Measurements from ENCODE around the gene CLDN15. TPM values are rescaled to one million over a fixed set of nuclear protein-coding genes. Genes with fewer than 3 reads are reported as not detected.
A peak's percentile ranks its signal among the peaks of the same experiment; 100 is the strongest.

CLDN15 gene
- polyA plus RNA-seq, 4 donors = 47.1 to 315 (median 308) TPM

GRCh38 chr7:101222275-101222830 is 15.2 kb downstream of the CLDN15 start:
- FAIRE-seq (no peak), DNase-seq (no peak)
- Histone ChIP-seq H3K9me3 (ENCODE audit: control insufficient read depth in 2 of 2, insufficient read depth in 1 of 2, low read depth in 1 of 2, low read length in 1 of 2) (no peaks in the 10 kb centered on the region), H3K36me3 (ENCODE audit: control insufficient read depth in 3 of 3, insufficient read depth in 2 of 3, low read depth in 1 of 3, low read length in 3 of 3) (peaks cover 8 to 61% (median 10%) of the 10 kb centered on the region in 3 donors), H3K27ac (ENCODE audit: low read depth in 1 of 3, low read length in 2 of 3) (no peak overlapping the region), H3K4me3 (ENCODE audit: low read depth in 1 of 3, low read length in 3 of 3) (no peak overlapping the region), H3K27me3 (ENCODE audit: control insufficient read depth in 3 of 3, insufficient read depth in 3 of 3, low read length in 3 of 3) (no peaks in the 10 kb centered on the region), H3K4me1 (ENCODE audit: control insufficient read depth in 3 of 3, insufficient read depth in 2 of 3, low read depth in 1 of 3, low read length in 2 of 3) (peaks cover 0 to 23% (median 2%) of the 10 kb centered on the region in 3 donors)
- 88 to 96% (median 95%) methylated on average over 27 of the region's 27 CpGs for WGBS, 3 donors

DNA sequence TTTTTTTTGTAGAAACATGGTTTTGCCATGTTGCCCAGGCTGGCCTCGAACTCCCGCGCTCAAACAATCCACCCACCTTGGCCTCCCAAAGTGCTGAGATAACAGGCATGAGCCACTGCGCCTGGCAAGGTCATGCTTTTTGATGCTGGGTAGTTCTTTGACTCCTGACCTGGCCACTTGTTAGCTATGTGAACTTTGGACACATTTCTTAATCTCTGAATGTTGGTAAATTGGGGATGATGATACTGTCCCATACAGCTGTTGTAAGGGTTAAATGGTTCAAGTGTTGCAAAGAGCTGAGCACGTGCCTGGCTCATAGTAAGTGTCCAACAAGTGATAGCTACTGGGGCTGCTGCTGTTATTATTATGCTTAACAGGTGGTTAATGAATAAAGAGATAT is 17.3 kb downstream of the CLDN15 start:
- H3K27ac ChIP-seq (ENCODE audit: low read depth in 1 of 3, low read length in 2 of 3) = peak overlapping the region in 1 of 3 donors; percentile 50

DNA sequence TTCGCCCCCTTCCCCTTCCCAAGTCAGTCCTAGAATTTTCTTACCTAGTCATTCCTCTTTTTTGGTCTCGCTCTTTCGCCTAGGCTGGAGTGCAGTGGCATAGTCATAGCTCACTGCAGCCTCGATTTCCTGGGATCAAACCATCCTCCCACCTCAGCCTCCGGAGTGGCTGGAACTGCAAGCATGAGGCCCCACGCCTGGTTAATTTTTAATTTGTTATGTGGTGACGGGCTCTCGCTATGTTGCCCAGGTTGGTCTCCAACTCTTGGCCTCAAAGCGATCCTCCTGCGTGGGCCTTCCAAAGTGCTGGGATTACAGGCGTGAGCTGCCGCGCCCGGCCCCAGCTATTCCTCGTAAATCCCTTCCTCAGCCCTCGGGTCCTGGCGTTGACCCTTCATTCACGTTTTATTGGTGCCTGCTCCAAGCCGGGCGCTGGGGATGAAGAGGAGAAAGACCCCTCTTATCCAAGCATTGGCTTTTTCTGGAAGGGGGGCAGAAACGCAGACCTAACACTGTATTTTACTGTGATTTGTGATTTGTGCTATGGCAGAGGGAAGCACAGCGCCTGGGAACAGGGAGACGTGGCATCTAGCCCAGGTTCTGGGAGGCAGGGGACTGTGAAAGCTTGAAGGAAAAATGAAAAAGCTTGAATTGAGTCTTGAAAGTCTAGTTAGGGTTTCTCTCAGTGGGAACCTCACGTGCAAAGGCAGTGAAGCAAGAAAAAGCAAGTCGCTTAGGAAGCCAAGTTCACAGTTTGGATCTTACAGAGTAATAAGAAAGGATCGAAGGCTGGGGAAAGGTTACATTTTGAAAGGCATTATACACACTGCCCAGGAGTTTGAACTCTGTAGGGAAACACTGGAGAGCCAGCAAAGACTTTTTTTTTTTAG is 19.1 kb downstream of the CLDN15 start:
- Histone ChIP-seq H3K27ac (ENCODE audit: low read depth in 1 of 3, low read length in 2 of 3) (peak overlapping the region; percentile 78 to 99 (median 98)), H3K9me3 (ENCODE audit: control insufficient read depth in 2 of 2, insufficient read depth in 1 of 2, low read depth in 1 of 2, low read length in 1 of 2) (no peaks in the 10 kb centered on the region), H3K27me3 (ENCODE audit: control insufficient read depth in 3 of 3, insufficient read depth in 3 of 3, low read length in 3 of 3) (no peaks in the 10 kb centered on the region), H3K4me1 (ENCODE audit: control insufficient read depth in 3 of 3, insufficient read depth in 2 of 3, low read depth in 1 of 3, low read length in 2 of 3) (peaks cover 0 to 31% (median 5%) of the 10 kb centered on the region in 3 donors), H3K36me3 (ENCODE audit: control insufficient read depth in 3 of 3, insufficient read depth in 2 of 3, low read depth in 1 of 3, low read length in 3 of 3) (peaks cover 3 to 54% (median 5%) of the 10 kb centered on the region in 3 donors), H3K4me3 (ENCODE audit: low read depth in 1 of 3, low read length in 3 of 3) (peak overlapping the region; percentile 39 to 73 (median 69))
- FAIRE-seq (no peak), DNase-seq (peak; percentile 41 to 65)
- 4 to 5% (median 4%) methylated on average over 26 of the region's 26 CpGs for WGBS, 3 donors

More for the DNA sequence above, 17.3 kb downstream of the CLDN15 start:
- no peak overlapping the region for H3K4me3 ChIP-seq (ENCODE audit: low read depth in 1 of 3, low read length in 3 of 3)
- FAIRE-seq (no peak), DNase-seq (peak; percentile 68 to 73)
- 50 to 73% (median 51%) methylated on average over 5 of the region's 5 CpGs for WGBS, 3 donors
- H3K4me1 ChIP-seq (ENCODE audit: control insufficient read depth in 3 of 3, insufficient read depth in 2 of 3, low read depth in 1 of 3, low read length in 2 of 3) = peaks cover 0 to 31% (median 5%) of the 10 kb centered on the region in 3 donors
- peaks cover 8 to 54% (median 12%) of the 10 kb centered on the region in 3 donors for H3K36me3 ChIP-seq (ENCODE audit: control insufficient read depth in 3 of 3, insufficient read depth in 2 of 3, low read depth in 1 of 3, low read length in 3 of 3)
- no peaks in the 10 kb centered on the region for H3K9me3 ChIP-seq (ENCODE audit: control insufficient read depth in 2 of 2, insufficient read depth in 1 of 2, low read depth in 1 of 2, low read length in 1 of 2)
- H3K27me3 ChIP-seq (ENCODE audit: control insufficient read depth in 3 of 3, insufficient read depth in 3 of 3, low read length in 3 of 3) = no peaks in the 10 kb centered on the region

GRCh38 chr7:101217388-101218235 is 20.0 kb downstream of the CLDN15 start, which contains the start of the genes PLOD3 and ZNHIT1:
TSS of gene PLOD3 (minus strand) at chr7:101217581. CDS start at chr7:101217274, 307 bp downstream.
TSS of gene ZNHIT1 (plus strand) at chr7:101218165. CDS start at chr7:101218196, 31 bp downstream.
- 1% methylated on average over 48 to 57 of the region's 57 CpGs for WGBS, 3 donors
- Histone ChIP-seq H3K4me3 (ENCODE audit: low read depth in 1 of 3, low read length in 3 of 3) (peak within 1 kb of the TSS; percentile 73 to 77 (median 77)), H3K4me1 (ENCODE audit: control insufficient read depth in 3 of 3, insufficient read depth in 2 of 3, low read depth in 1 of 3, low read length in 2 of 3) (peaks cover 0 to 31% (median 5%) of the 10 kb centered on the region in 3 donors), H3K27ac (ENCODE audit: low read depth in 1 of 3, low read length in 2 of 3) (peak within 1 kb of the TSS; percentile 91 to 99 (median 98)), H3K9me3 (ENCODE audit: control insufficient read depth in 2 of 2, insufficient read depth in 1 of 2, low read depth in 1 of 2, low read length in 1 of 2) (no peaks in the 10 kb centered on the region), H3K27me3 (ENCODE audit: control insufficient read depth in 3 of 3, insufficient read depth in 3 of 3, low read length in 3 of 3) (no peaks in the 10 kb centered on the region), H3K36me3 (ENCODE audit: control insufficient read depth in 3 of 3, insufficient read depth in 2 of 3, low read depth in 1 of 3, low read length in 3 of 3) (peaks cover under 1 to 54% (median 9%) of the 10 kb centered on the region in 3 donors)
- FAIRE-seq = peak; percentile 55
- DNase-seq = peak; percentile 98 to 99

- H3K27ac ChIP-seq (ENCODE audit: low read depth in 1 of 3, low read length in 2 of 3) = peak overlapping the region; percentile 91 to 99 (median 98)
- peak overlapping the region; percentile 73 to 77 (median 77) for H3K4me3 ChIP-seq (ENCODE audit: low read depth in 1 of 3, low read length in 3 of 3)
- FAIRE-seq (no peak), DNase-seq (peak; percentile 41 to 56)
- peaks cover 5 to 54% (median 8%) of the 10 kb centered on the region in 3 donors for H3K36me3 ChIP-seq (ENCODE audit: control insufficient read depth in 3 of 3, insufficient read depth in 2 of 3, low read depth in 1 of 3, low read length in 3 of 3)
- peaks cover 0 to 31% (median 5%) of the 10 kb centered on the region in 3 donors for H3K4me1 ChIP-seq (ENCODE audit: control insufficient read depth in 3 of 3, insufficient read depth in 2 of 3, low read depth in 1 of 3, low read length in 2 of 3)
- 0 to 2% (median 1%) methylated on average over 17 to 34 of the region's 34 CpGs for WGBS, 3 donors
- H3K9me3 ChIP-seq (ENCODE audit: control insufficient read depth in 2 of 2, insufficient read depth in 1 of 2, low read depth in 1 of 2, low read length in 1 of 2) = no peaks in the 10 kb centered on the region
- H3K27me3 ChIP-seq (ENCODE audit: control insufficient read depth in 3 of 3, insufficient read depth in 3 of 3, low read length in 3 of 3) = no peaks in the 10 kb centered on the region
Observed at GRCh38 chr7:101216860-101217387, 20.7 kb downstream of the CLDN15 start.

- peaks cover 11 to 54% (median 11%) of the 10 kb centered on the region in 3 donors for H3K36me3 ChIP-seq (ENCODE audit: control insufficient read depth in 3 of 3, insufficient read depth in 2 of 3, low read depth in 1 of 3, low read length in 3 of 3)
- FAIRE-seq = no peak
- no peak for DNase-seq
- H3K27me3 ChIP-seq (ENCODE audit: control insufficient read depth in 3 of 3, insufficient read depth in 3 of 3, low read length in 3 of 3) = no peaks in the 10 kb centered on the region
- 67 to 74% (median 74%) methylated on average over 28 to 31 of the region's 31 CpGs for WGBS, 3 donors
- peaks cover 0 to 31% (median 5%) of the 10 kb centered on the region in 3 donors for H3K4me1 ChIP-seq (ENCODE audit: control insufficient read depth in 3 of 3, insufficient read depth in 2 of 3, low read depth in 1 of 3, low read length in 2 of 3)
- no peaks in the 10 kb centered on the region for H3K9me3 ChIP-seq (ENCODE audit: control insufficient read depth in 2 of 2, insufficient read depth in 1 of 2, low read depth in 1 of 2, low read length in 1 of 2)
- peak overlapping the region in 2 of 3 donors; percentile 73 to 77 for H3K4me3 ChIP-seq (ENCODE audit: low read depth in 1 of 3, low read length in 3 of 3)
- peak overlapping the region in 2 of 3 donors; percentile 98 to 99 for H3K27ac ChIP-seq (ENCODE audit: low read depth in 1 of 3, low read length in 2 of 3)
Observed at GRCh38 chr7:101216001-101216859, 21.4 kb downstream of the CLDN15 start.

GRCh38 chr7:101212014-101212413 is 25.6 kb downstream of the CLDN15 start:
- H3K27me3 ChIP-seq (ENCODE audit: control insufficient read depth in 3 of 3, insufficient read depth in 3 of 3, low read length in 3 of 3) = no peaks in the 10 kb centered on the region
- peaks cover 0 to 11% (median 2%) of the 10 kb centered on the region in 3 donors for H3K4me1 ChIP-seq (ENCODE audit: control insufficient read depth in 3 of 3, insufficient read depth in 2 of 3, low read depth in 1 of 3, low read length in 2 of 3)
- FAIRE-seq (no peak), DNase-seq (no peak)
- H3K9me3 ChIP-seq (ENCODE audit: control insufficient read depth in 2 of 2, insufficient read depth in 1 of 2, low read depth in 1 of 2, low read length in 1 of 2) = no peaks in the 10 kb centered on the region
- peaks cover 20 to 88% (median 24%) of the 10 kb centered on the region in 3 donors for H3K36me3 ChIP-seq (ENCODE audit: control insufficient read depth in 3 of 3, insufficient read depth in 2 of 3, low read depth in 1 of 3, low read length in 3 of 3)
- H3K27ac ChIP-seq (ENCODE audit: low read depth in 1 of 3, low read length in 2 of 3) = no peak overlapping the region
- 93 to 99% (median 95%) methylated on average over 6 to 8 of the region's 8 CpGs for WGBS, 3 donors
- no peak overlapping the region for H3K4me3 ChIP-seq (ENCODE audit: low read depth in 1 of 3, low read length in 3 of 3)
